ENCODE data around the gene IGSF21.

GRCh38 chr1:18285538-18285924 is 177.9 kb downstream of the IGSF21 start:
- TF ChIP-seq POLR2A (IDR thresholded peaks at IDR 0.05), result no peak
- TF ChIP-seq CTCF (IDR thresholded peaks at IDR 0.05), result no peak
